Cardiac fibroblast (primary cell): Measurements from ENCODE around the gene MST1.
"Not testable (repeated sequence)": the region's sequence is repeated elsewhere in the genome, so short reads cannot be mapped to it uniquely, and the experiment has no call there.

ENCODE experiments used
- DNase-seq, 2 donors: peaks; one replicate each; pipeline versions ENCODE4 v3.0.0 to v3.0.0-alpha.2; 2010; ENCODE audit warnings: low read depth in 2 of 2
- H3K4me3 ChIP-seq, 2 donors: replicated peaks in 1 of 2; 1 replicate in 1 of 2; 2 replicates in 1 of 2; pipeline ENCODE4 v1.5.1; 2011; ENCODE audit warnings: low read depth in 2 of 2, low read length in 2 of 2, mild to moderate bottlenecking in 2 of 2, moderate library complexity in 1 of 2
- CTCF ChIP-seq: IDR thresholded peaks from one replicate; pipeline ENCODE4 v1.5.1; 2011; ENCODE audit warnings: low read depth, mild to moderate bottlenecking, low read length, inconsistent platforms

MST1 gene

DNA sequence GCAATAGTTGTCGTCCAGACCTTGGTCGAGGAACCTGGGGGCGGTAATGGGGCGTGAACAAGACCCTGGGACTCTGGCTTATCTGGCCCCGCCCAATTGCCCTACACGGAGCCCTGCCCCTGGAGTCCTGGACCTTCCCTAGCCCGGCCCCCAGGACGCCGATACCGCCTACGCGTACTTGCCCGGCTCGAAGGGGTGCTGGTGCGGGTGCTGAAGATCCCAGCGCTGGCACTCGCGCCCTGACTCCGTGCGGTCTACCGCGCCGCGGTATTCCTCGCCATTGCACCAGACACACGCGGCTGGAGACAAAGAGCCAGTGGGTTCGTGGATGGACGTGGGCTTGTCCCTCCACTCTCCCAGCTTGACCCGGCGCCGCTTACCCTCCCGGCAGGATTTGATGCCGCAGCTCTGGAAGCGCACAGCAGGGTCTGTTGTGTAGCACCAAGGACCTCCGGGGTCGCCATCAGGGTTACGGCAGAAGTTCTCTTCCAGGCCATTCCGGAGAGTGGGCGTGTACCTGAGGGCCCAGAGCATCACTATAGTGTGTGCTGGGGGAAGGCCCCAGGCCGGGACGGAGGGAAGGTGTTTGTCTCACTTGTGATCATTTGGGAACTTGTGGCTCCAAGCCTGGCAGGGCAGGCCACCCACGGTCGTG is 2.4 kb downstream of the MST1 start:
- peak overlapping the region; percentile 11 to 34 for H3K4me3 ChIP-seq
- peak; percentile 39 to 70 for DNase-seq

- not testable (repeated sequence) for DNase-seq
- peak overlapping the region; percentile 11 to 34 for H3K4me3 ChIP-seq
Observed at GRCh38 chr3:49686346-49686745, 2.9 kb downstream of the MST1 start.

DNA sequence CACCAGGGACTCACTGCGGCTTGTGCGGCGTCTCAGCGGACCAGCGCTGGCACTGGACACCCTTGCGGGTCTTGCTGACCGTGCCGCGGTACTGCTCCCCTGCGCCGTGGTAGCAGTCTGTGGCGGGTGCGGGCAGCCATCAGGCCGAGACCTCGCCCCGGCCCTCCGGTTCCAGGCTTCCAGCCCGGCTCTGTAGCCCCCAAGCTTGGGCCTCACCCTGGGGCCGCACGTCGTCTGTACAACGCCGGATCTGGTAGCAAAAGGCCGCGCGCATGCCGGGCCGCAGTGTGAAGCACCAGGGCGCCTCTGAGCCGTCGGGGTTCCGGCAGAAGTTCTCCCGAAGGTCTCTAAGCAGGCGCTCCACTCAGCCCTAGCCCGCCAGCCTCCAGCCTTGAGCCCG is 3.4 kb downstream of the MST1 start:
- not testable (repeated sequence) for DNase-seq, H3K4me3 ChIP-seq

DNA sequence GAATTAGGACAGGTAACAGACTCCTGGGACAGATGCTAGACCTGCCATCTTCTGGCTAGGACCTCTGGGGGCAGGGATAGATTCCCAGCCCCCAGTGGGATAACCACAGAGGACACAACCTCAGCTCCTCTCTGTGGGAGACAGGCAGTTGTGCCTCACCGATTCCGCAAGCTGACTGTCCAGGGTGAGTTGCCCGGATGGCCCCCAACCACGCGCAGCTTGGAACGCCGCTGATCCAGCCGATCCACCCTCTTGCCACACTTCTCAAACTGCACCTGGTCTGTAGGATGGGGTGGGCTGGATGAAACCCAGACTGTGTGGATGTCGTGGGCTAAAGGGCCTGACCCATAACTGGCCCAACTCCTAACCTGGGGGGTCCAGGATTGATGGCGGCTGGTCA is 4.2 kb downstream of the MST1 start:
- H3K4me3 ChIP-seq, DNase-seq: not testable (repeated sequence)

DNA sequence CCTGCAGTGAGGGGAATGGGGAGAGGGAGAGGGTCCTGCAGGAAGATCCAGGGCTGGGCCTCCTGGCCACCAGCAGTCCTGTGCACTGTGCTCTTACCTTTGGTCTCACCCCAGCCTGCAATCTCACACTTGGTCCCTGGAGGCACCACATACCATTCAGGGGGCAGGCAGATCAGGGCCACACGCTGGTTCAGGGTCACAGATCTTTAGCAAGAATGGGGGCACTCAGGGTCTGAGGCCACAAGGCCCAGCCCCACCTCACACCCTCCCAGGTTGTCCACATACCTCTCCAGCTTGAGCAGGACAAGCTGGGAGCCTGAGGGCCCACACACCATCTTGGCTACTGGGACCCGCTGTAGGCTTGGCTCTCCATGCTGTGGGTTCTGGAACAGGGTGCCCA is 4.8 kb downstream of the MST1 start:
- not testable (repeated sequence) for H3K4me3 ChIP-seq, DNase-seq

GRCh38 chr3:49683162-49683561 is 6.1 kb downstream of the MST1 start:
- H3K4me3 ChIP-seq = no peak overlapping the region
- no peak for TF ChIP-seq CTCF
- DNase-seq = no peak

- no peak for TF ChIP-seq CTCF
- no peak for DNase-seq
Observed at GRCh38 chr3:49681543-49681942, 7.7 kb downstream of the MST1 start.

DNA sequence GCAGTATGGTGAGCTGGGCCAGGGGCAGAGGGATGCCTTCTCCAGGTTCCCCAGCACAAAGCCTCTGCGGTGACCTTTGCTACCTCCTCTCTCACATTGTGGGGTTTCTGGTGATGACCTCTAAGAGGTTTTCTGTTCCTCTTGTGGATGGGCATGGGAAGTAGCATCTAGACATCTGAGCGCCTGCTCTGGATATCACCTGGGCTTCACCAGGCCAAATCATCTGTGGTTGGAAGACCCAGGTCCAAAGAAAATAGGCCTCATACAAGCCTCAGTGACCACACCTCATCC is 8.1 kb downstream of the MST1 start:
- DNase-seq = no peak
- no peak overlapping the region for H3K4me3 ChIP-seq
- TF ChIP-seq CTCF = no peak

More at GRCh38 chr3:49681543-49681942, 7.7 kb downstream of the MST1 start:
- H3K4me3 ChIP-seq = no peak overlapping the region

DNA sequence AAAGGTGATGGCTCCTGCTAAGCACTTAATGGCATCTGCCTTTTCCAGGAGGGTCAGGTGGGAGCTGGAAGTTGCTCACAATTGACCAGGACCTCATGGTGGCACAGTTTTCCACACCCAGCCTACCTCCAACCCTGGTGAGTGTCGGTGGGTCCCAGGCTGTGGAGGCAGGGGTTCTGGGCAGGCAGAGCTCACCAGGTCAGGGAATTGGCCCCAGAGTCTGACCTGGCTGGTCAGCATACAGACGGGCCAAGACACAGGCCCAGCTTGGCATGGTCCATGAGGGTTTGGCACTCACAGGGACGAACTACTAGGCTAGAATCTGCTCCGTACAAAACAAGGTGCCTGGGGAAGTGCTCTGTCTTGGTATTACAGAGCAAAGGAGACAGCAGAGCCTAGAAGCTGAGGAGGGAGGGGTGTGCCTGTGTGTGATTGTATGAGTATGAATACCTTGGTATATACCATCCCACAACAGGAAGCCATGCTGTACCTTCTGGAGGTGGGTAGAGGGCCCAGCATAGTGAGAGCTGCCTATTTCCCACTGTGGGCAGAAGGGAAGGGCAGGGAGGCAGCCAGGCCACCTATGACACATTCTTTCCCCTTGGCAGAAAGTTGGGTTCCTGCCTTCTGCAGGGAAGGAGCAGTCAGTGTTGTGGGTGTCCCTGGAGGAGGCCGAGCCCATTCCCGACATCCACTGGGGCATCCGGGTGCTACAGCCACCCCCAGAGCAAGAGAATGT is 8.6 kb downstream of the MST1 start:
- H3K4me3 ChIP-seq = no peak overlapping the region
- TF ChIP-seq CTCF = no peak

More for the DNA sequence above, 8.6 kb downstream of the MST1 start:
- DNase-seq = no peak
